ENCODE measurements around the gene ACRBP. TPM values are rescaled to one million over a fixed set of nuclear protein-coding genes. Genes with fewer than 3 reads are reported as not detected.

ACRBP gene
- total and polyA plus RNA-seq, 4 experiments from 2014 or later: 0.25 to 16.3 (median 13.9) TPM; not detected in 1

- H3K9me3 Mint-ChIP-seq: no peaks in the 10 kb centered on the region
- POLR2A ChIA-PET (ENCODE audit: partially characterized antibody): interaction anchor here (1.1 to 3.9 kb wide), 10 partner anchors 8 to 179 kb away, joined by 4 to 24 read pairs (median 8); partner anchors contain the start of genes CD4, COPS7A, LPAR5 and MLF2
- CTCF ChIA-PET (ENCODE audit: partially characterized antibody): interaction anchor here (1.0 to 2.1 kb wide), 8 partner anchors 10 to 140 kb away, joined by 3 to 7 read pairs (median 4); no protein-coding TSS in a partner anchor
- no peaks in the 10 kb centered on the region for H3K9me3 ChIP-seq (ENCODE audit: control insufficient read depth in 1 of 2, low read length in 2 of 2)
- H3K27ac Mint-ChIP-seq: peak overlapping the region; percentile 26 to 93 (median 85)
- H3K36me3 Mint-ChIP-seq: peaks cover 0 to under 1% of the 10 kb centered on the region in 2 donors
- no peak overlapping the region for H3K27ac ChIP-seq (ENCODE audit: low read depth, low read length)
- no peaks in the 10 kb centered on the region for H3K27me3 ChIP-seq (ENCODE audit: insufficient read depth, low read length)
- no peaks in the 10 kb centered on the region for H3K27me3 Mint-ChIP-seq
- H3K4me3 ChIP-seq (ENCODE audit: low read length in 2 of 2): no peak overlapping the region
- H3K4me1 ChIP-seq (ENCODE audit: insufficient read depth, low read length): peaks cover 31% of the 10 kb centered on the region
- DNase-seq: peak in 4 of 5 donors; percentile 42 to 60 (median 53)
- peaks cover 23 to 50% (median 34%) of the 10 kb centered on the region in 4 donors for H3K4me1 Mint-ChIP-seq
- intact Hi-C loops (cut with micrococcal nuclease): no loop called here
- no peaks in the 10 kb centered on the region for H3K36me3 ChIP-seq (ENCODE audit: insufficient read depth, low read length)
- H3K4me3 Mint-ChIP-seq: peak overlapping the region in 1 of 8 donors; percentile 67
Observed at GRCh38 chr12:6613776-6614512, 33.3 kb downstream of the ACRBP start.

- peak in 2 of 5 donors; percentile 33 to 36 for DNase-seq
- Mint-ChIP-seq H3K27me3 (no peaks in the 10 kb centered on the region), H3K27ac (peak overlapping the region; percentile 11 to 85 (median 76))
Observed at GRCh38 chr12:6613015-6613775, 34.0 kb downstream of the ACRBP start.

GRCh38 chr12:6612652-6613014, 34.6 kb downstream of the ACRBP start:
- H3K27me3 ChIP-seq (ENCODE audit: insufficient read depth, low read length): no peaks in the 10 kb centered on the region
- peaks cover 36% of the 10 kb centered on the region for H3K4me1 ChIP-seq (ENCODE audit: insufficient read depth, low read length)
- H3K27ac Mint-ChIP-seq: peak overlapping the region; percentile 81 to 95 (median 89)
- intact Hi-C loops (cut with micrococcal nuclease): no loop called here
- H3K9me3 Mint-ChIP-seq: no peaks in the 10 kb centered on the region
- H3K4me3 ChIP-seq (ENCODE audit: low read length in 2 of 2): peak overlapping the region in 1 of 2 donors; percentile 17
- H3K9me3 ChIP-seq (ENCODE audit: control insufficient read depth in 1 of 2, low read length in 2 of 2): no peaks in the 10 kb centered on the region
- CTCF ChIA-PET (ENCODE audit: partially characterized antibody): interaction anchor here (0.7 to 2.1 kb wide), 7 partner anchors 9 to 222 kb away, joined by 3 to 9 read pairs (median 3); no protein-coding TSS in a partner anchor
- no peak for DNase-seq
- peaks cover 21 to 45% (median 30%) of the 10 kb centered on the region in 4 donors for H3K4me1 Mint-ChIP-seq
- no peaks in the 10 kb centered on the region for H3K27me3 Mint-ChIP-seq
- peak overlapping the region; percentile 34 to 81 (median 68) for H3K4me3 Mint-ChIP-seq
- H3K36me3 ChIP-seq (ENCODE audit: insufficient read depth, low read length): no peaks in the 10 kb centered on the region
- POLR2A ChIA-PET (ENCODE audit: partially characterized antibody): interaction anchor here (0.6 to 3.9 kb wide), 16 partner anchors 10 to 268 kb away, joined by 3 to 24 read pairs (median 6); partner anchors contain the start of genes CDCA3, COPS7A, LPAR5 and NOP2
- H3K36me3 Mint-ChIP-seq: no peaks in the 10 kb centered on the region
- peak overlapping the region; percentile 37 for H3K27ac ChIP-seq (ENCODE audit: low read depth, low read length)

More at GRCh38 chr12:6613015-6613775, 34.0 kb downstream of the ACRBP start:
- no peaks in the 10 kb centered on the region for H3K9me3 ChIP-seq (ENCODE audit: control insufficient read depth in 1 of 2, low read length in 2 of 2)
- H3K4me3 ChIP-seq (ENCODE audit: low read length in 2 of 2): no peak overlapping the region
- intact Hi-C loops (cut with micrococcal nuclease): no loop called here
- peak overlapping the region; percentile 37 for H3K27ac ChIP-seq (ENCODE audit: low read depth, low read length)
- CTCF ChIA-PET (ENCODE audit: partially characterized antibody): interaction anchor here (0.5 to 2.1 kb wide), 9 partner anchors 9 to 278 kb away, joined by 3 to 9 read pairs (median 3); no protein-coding TSS in a partner anchor
- H3K4me3 Mint-ChIP-seq: peak overlapping the region in 3 of 8 donors; percentile 6 to 72 (median 51)
- peaks cover 23 to 50% (median 34%) of the 10 kb centered on the region in 4 donors for H3K4me1 Mint-ChIP-seq
- POLR2A ChIA-PET (ENCODE audit: partially characterized antibody): interaction anchor here (0.6 to 3.9 kb wide), 19 partner anchors 10 to 268 kb away, joined by 3 to 24 read pairs (median 6); partner anchors contain the start of genes CD4, CDCA3, COPS7A and LPAR5
- no peaks in the 10 kb centered on the region for H3K36me3 ChIP-seq (ENCODE audit: insufficient read depth, low read length)
- no peaks in the 10 kb centered on the region for H3K36me3 Mint-ChIP-seq
- H3K27me3 ChIP-seq (ENCODE audit: insufficient read depth, low read length): no peaks in the 10 kb centered on the region
- H3K4me1 ChIP-seq (ENCODE audit: insufficient read depth, low read length): peaks cover 31% of the 10 kb centered on the region
- no peaks in the 10 kb centered on the region for H3K9me3 Mint-ChIP-seq

GRCh38 chr12:6612247-6612646, 35.0 kb downstream of the ACRBP start:
- ChIA-PET CTCF (ENCODE audit: partially characterized antibody) (interaction anchor here (0.7 to 2.1 kb wide), 6 partner anchors 10 to 222 kb away, joined by 3 to 9 read pairs (median 4); no protein-coding TSS in a partner anchor), POLR2A (ENCODE audit: partially characterized antibody) (interaction anchor here (1.0 to 3.9 kb wide), 11 partner anchors 9 to 240 kb away, joined by 3 to 24 read pairs (median 6); partner anchors contain the start of genes CDCA3, COPS7A, LPAR5 and NOP2)
- peak overlapping the region; percentile 37 for H3K27ac ChIP-seq (ENCODE audit: low read depth, low read length)
- intact Hi-C loops (cut with micrococcal nuclease): no loop called here
- Mint-ChIP-seq H3K27ac (peak overlapping the region; percentile 81 to 95 (median 89)), H3K9me3 (no peaks in the 10 kb centered on the region), H3K27me3 (no peaks in the 10 kb centered on the region), H3K4me1 (peaks cover 21 to 43% (median 30%) of the 10 kb centered on the region in 4 donors), H3K4me3 (peak overlapping the region; percentile 34 to 81 (median 68)), H3K36me3 (no peaks in the 10 kb centered on the region)
- H3K9me3 ChIP-seq (ENCODE audit: control insufficient read depth in 1 of 2, low read length in 2 of 2): no peaks in the 10 kb centered on the region
- H3K36me3 ChIP-seq (ENCODE audit: insufficient read depth, low read length): no peaks in the 10 kb centered on the region
- H3K4me3 ChIP-seq (ENCODE audit: low read length in 2 of 2): peak overlapping the region in 1 of 2 donors; percentile 17
- DNase-seq: peak in 3 of 5 donors; percentile 36 to 68 (median 40)
- H3K4me1 ChIP-seq (ENCODE audit: insufficient read depth, low read length): peaks cover 38% of the 10 kb centered on the region
- no peaks in the 10 kb centered on the region for H3K27me3 ChIP-seq (ENCODE audit: insufficient read depth, low read length)

DNA sequence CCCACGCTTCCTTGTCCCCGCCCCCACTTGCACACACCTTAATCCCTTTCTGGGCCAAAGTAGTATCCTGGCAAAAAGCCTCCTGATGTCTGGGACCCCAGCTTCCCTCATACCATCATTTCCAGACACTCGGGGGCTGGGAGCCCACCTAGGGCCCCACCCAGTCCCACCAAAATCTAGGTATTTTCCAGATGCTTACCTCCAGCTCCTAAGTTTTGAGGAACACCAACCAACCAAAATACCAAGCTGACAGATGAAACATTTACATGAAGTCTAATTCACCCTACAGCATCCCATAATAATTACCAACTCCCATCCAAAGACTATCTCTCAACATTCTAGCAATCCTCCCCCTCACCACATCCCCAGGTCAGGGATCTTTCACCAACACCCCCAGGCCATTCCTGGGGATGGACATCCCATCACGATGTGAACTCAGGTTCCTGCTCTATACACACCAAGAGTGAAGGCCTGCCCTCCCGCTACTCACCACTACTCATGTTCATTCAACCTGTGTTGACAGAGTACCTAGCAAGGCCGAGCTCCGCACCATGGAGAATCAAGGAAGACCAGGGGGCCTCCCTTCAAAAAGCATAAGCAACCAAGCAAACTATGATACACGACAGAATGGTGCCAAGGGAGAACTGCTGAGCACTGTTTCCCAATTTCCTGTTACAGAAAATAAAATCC, 38.5 kb downstream of the ACRBP start:
- no peak overlapping the region for H3K4me3 Mint-ChIP-seq

More for the DNA sequence above, 38.5 kb downstream of the ACRBP start:
- H3K36me3 Mint-ChIP-seq: peaks cover 0 to 15% of the 10 kb centered on the region in 2 donors
- no peaks in the 10 kb centered on the region for H3K9me3 ChIP-seq (ENCODE audit: control insufficient read depth in 1 of 2, low read length in 2 of 2)
- H3K27ac ChIP-seq (ENCODE audit: low read depth, low read length): no peak overlapping the region
- no peaks in the 10 kb centered on the region for H3K36me3 ChIP-seq (ENCODE audit: insufficient read depth, low read length)
- peaks cover 37 to 54% (median 44%) of the 10 kb centered on the region in 4 donors for H3K4me1 Mint-ChIP-seq
- CTCF ChIA-PET (ENCODE audit: partially characterized antibody): interaction anchor here (0.6 to 1.9 kb wide), 3 partner anchors 8 to 115 kb away, joined by 3 to 9 read pairs (median 3); no protein-coding TSS in a partner anchor
- H3K4me1 ChIP-seq (ENCODE audit: insufficient read depth, low read length): peaks cover 56% of the 10 kb centered on the region
- DNase-seq: peak in 2 of 5 donors; percentile 38 to 68
- H3K4me3 ChIP-seq (ENCODE audit: low read length in 2 of 2): no peak overlapping the region
- intact Hi-C loops (cut with micrococcal nuclease): loop anchor here (1.0 kb wide), 1 partner anchor 9 kb away; no protein-coding TSS in a partner anchor
- H3K27me3 ChIP-seq (ENCODE audit: insufficient read depth, low read length): no peaks in the 10 kb centered on the region
- peaks cover 0 to 1% (median 0%) of the 10 kb centered on the region in 8 donors for H3K9me3 Mint-ChIP-seq
- POLR2A ChIA-PET (ENCODE audit: partially characterized antibody): interaction anchor here (0.6 to 1.9 kb wide), 12 partner anchors 9 to 264 kb away, joined by 3 to 25 read pairs (median 4); partner anchors contain the start of genes GAPDH, MLF2, NOP2 and SPSB2
- H3K27me3 Mint-ChIP-seq: no peaks in the 10 kb centered on the region
- H3K27ac Mint-ChIP-seq: no peak overlapping the region

Measured in CD4-positive, alpha-beta memory T cell (primary cell).